Prostate gland (tissue), 2 donors: Measurements from ENCODE around the gene MMP15. TPM values are rescaled to one million over a fixed set of nuclear protein-coding genes. Genes with fewer than 3 reads are reported as not detected.
"Not testable (repeated sequence)": the region's sequence is repeated elsewhere in the genome, so short reads cannot be mapped to it uniquely, and the experiment has no call there.

Source experiments
- DNase-seq: peaks from one replicate; pipeline ENCODE4 v3.0.0-alpha.2; 2019; ENCODE audit warnings: low spot score
- H3K27ac ChIP-seq, 2 donors: fragments of 200-600 bp; sonication (generic); 2 replicates each; pipeline ENCODE4 v1.5.1; 2017 to 2019
- H3K27me3 ChIP-seq: fragments of 200-600 bp; sonication (generic); replicated peaks from 2 replicates; pipeline ENCODE4 v1.5.1; 2019; ENCODE audit not compliant: insufficient read depth
- H3K36me3 ChIP-seq, 2 donors: fragments of 200-600 bp; sonication (generic); 1 replicate in 1 of 2; 2 replicates in 1 of 2; pipeline versions ENCODE4 v1.5.1 to v1.8.1; 2017 to 2019
- H3K4me1 ChIP-seq: fragments of 200-600 bp; sonication (generic); replicated peaks from 2 replicates; pipeline ENCODE4 v1.5.1; 2019
- H3K4me3 ChIP-seq, 2 donors: fragments of 200-600 bp; sonication (generic); 2 replicates each; pipeline ENCODE4 v1.5.1; 2017 to 2019
- H3K9me3 ChIP-seq: fragments of 200-600 bp; sonication (generic); 2 replicates; pipeline ENCODE4 v1.5.1; 2017
- CTCF ChIP-seq, 4 experiments: fragments of 200-600 bp in 2 of 4; fragments of 450-650 bp in 2 of 4; sonication (generic) in 2 of 4; IDR thresholded peaks; 1 replicate in 3 of 4; 2 replicates in 1 of 4; pipeline ENCODE4 v1.5.1; 2016 to 2019; ENCODE audit warnings: antibody characterized with exemption in 4 of 4, mild to moderate bottlenecking in 2 of 4, moderate library complexity in 2 of 4
- POLR2A ChIP-seq: fragments of 450-650 bp; IDR thresholded peaks from one replicate; pipeline ENCODE4 v1.6.1; 2016; ENCODE audit warnings: antibody characterized with exemption, mild to moderate bottlenecking
- POLR2AphosphoS5 ChIP-seq: sonication (generic); formaldehyde crosslinking; IDR thresholded peaks from one replicate; pipeline ENCODE4 v1.6.1; 2017; ENCODE audit warnings: antibody characterized with exemption
- WGBS: methylation state at CpG from one replicate; pipeline ENCODE4 v1.1.5; 2018; 5-methylcytosine and 5-hydroxymethylcytosine counted together
- intact Hi-C: fragments of 100-400 bp; cut with DNase I; formaldehyde crosslinking; loops from one replicate; pipeline ENCODE4 v1.14.2; 2022
- total RNA-seq, 2 donors: library from RNA; depleted of rRNA; stranded (reverse); fragments of >200 nt; gene quantifications; one replicate each; pipeline ENCODE4 v1.1.0, GENCODE V29; 2016

Gene MMP15
- total RNA-seq, 2 donors from 2014 or later = 8.0 to 232 TPM

- no peaks in the 10 kb centered on the region for H3K27me3 ChIP-seq
- H3K27ac ChIP-seq = peak overlapping the region; percentile 75 to 79
- peak overlapping the region; percentile 71 to 82 for H3K4me3 ChIP-seq
- WGBS = 37% methylated on average over 10 of the region's 10 CpGs
- intact Hi-C loops = loop anchor here (2.0 to 5.0 kb wide), 3 partner anchors 103 to 425 kb away; no protein-coding TSS in a partner anchor
- no peak for TF ChIP-seq POLR2A
- no peak for TF ChIP-seq CTCF (IDR thresholded peaks at IDR 0.05)
- no peak for TF ChIP-seq POLR2AphosphoS5
- DNase-seq = no peak
- H3K36me3 ChIP-seq = peaks cover 5 to 11% of the 10 kb centered on the region in 2 donors
- H3K9me3 ChIP-seq = no peaks in the 10 kb centered on the region
- peaks cover 10% of the 10 kb centered on the region for H3K4me1 ChIP-seq
Measured at GRCh38 chr16:58001781-58002415, 23.7 kb upstream of the MMP15 start.

- Histone ChIP-seq H3K4me3 (no peak overlapping the region), H3K4me1 (peaks cover 10% of the 10 kb centered on the region), H3K27ac (no peak overlapping the region), H3K27me3 (no peaks in the 10 kb centered on the region), H3K9me3 (no peaks in the 10 kb centered on the region), H3K36me3 (peaks cover under 1 to 7% of the 10 kb centered on the region in 2 donors)
- DNase-seq = no peak
- 76% methylated on average over 9 of the region's 9 CpGs for WGBS
- no peak for TF ChIP-seq POLR2AphosphoS5
- no peak for TF ChIP-seq POLR2A
- TF ChIP-seq CTCF (IDR thresholded peaks at IDR 0.05) = no peak
- intact Hi-C loops = loop anchor here (5.0 kb wide), 2 partner anchors 245 to 425 kb away; no protein-coding TSS in a partner anchor
Measured at GRCh38 chr16:58002416-58002800, 23.1 kb upstream of the MMP15 start.

GRCh38 chr16:58002936-58003335, 22.6 kb upstream of the MMP15 start:
- Histone ChIP-seq H3K9me3 (no peaks in the 10 kb centered on the region), H3K4me3 (no peak overlapping the region), H3K36me3 (peaks cover 0 to 2% of the 10 kb centered on the region in 2 donors), H3K27ac (no peak overlapping the region), H3K27me3 (no peaks in the 10 kb centered on the region), H3K4me1 (peaks cover 10% of the 10 kb centered on the region)
- TF ChIP-seq POLR2AphosphoS5 (no peak), POLR2A (no peak), CTCF (IDR thresholded peaks at IDR 0.05) (no peak)
- 96% methylated on average over 5 of the region's 5 CpGs for WGBS
- DNase-seq = no peak
- intact Hi-C loops = loop anchor here (5.0 kb wide), 2 partner anchors 246 to 426 kb away; no protein-coding TSS in a partner anchor

GRCh38 chr16:58004736-58005135, 20.8 kb upstream of the MMP15 start:
- H3K9me3 ChIP-seq, H3K4me3 ChIP-seq, DNase-seq, H3K27ac ChIP-seq, H3K27me3 ChIP-seq, H3K4me1 ChIP-seq, H3K36me3 ChIP-seq: not testable (repeated sequence)
- intact Hi-C loops = loop anchor here (5.0 kb wide), 2 partner anchors 247 to 427 kb away; no protein-coding TSS in a partner anchor
- WGBS = 94% methylated on average over 12 of the region's 12 CpGs

GRCh38 chr16:58009856-58010416, 15.6 kb upstream of the MMP15 start:
- Histone ChIP-seq H3K4me1 (no peaks in the 10 kb centered on the region), H3K36me3 (peaks cover 0 to 5% of the 10 kb centered on the region in 2 donors), H3K27ac (no peak overlapping the region), H3K27me3 (no peaks in the 10 kb centered on the region), H3K9me3 (no peaks in the 10 kb centered on the region), H3K4me3 (no peak overlapping the region)
- DNase-seq = no peak
- intact Hi-C loops = no loop called here
- TF ChIP-seq POLR2A = no peak
- TF ChIP-seq POLR2AphosphoS5 = no peak
- TF ChIP-seq CTCF (IDR thresholded peaks at IDR 0.05) = no peak
- 83% methylated on average over 11 of the region's 11 CpGs for WGBS
